Activated CD8-positive, alpha-beta memory T cell treated with anti-CD3 and anti-CD28 coated beads, Interleukin-2, amount 50 U/mL, for 4 hours (primary cell): ENCODE measurements around the gene LAMA3.
A peak's percentile ranks its signal among the peaks of the same experiment; 100 is the strongest.

Experiments
- DNase-seq: peaks from one replicate; pipeline ENCODE4 v3.0.0-alpha.2; 2020

LAMA3 gene

GRCh38 chr18:23779696-23780303, 90.5 kb downstream of the LAMA3 start:
- no peak for DNase-seq

- DNase-seq, result no peak
Measured at GRCh38 chr18:23784832-23785245, 95.6 kb downstream of the LAMA3 start.

- DNase-seq, result no peak
Measured at GRCh38 chr18:23793051-23793450, 103.8 kb downstream of the LAMA3 start.

- no peak for DNase-seq
Measured at GRCh38 chr18:23793985-23794867, 105.0 kb downstream of the LAMA3 start.

- no peak for DNase-seq
Measured at GRCh38 chr18:23798249-23798648, 109.0 kb downstream of the LAMA3 start.

GRCh38 chr18:23798824-23799223, 109.6 kb downstream of the LAMA3 start:
- no peak for DNase-seq

GRCh38 chr18:23799540-23799939, 110.3 kb downstream of the LAMA3 start:
- no peak for DNase-seq

GRCh38 chr18:23800902-23801301, 111.6 kb downstream of the LAMA3 start:
- no peak for DNase-seq

- no peak for DNase-seq
Measured at GRCh38 chr18:23802817-23803216, 113.6 kb downstream of the LAMA3 start.

GRCh38 chr18:23803755-23804154, 114.5 kb downstream of the LAMA3 start:
- DNase-seq, result no peak

GRCh38 chr18:23805898-23806297, 116.6 kb downstream of the LAMA3 start:
- DNase-seq, result no peak

- no peak for DNase-seq
Measured at GRCh38 chr18:23809415-23809814, 120.2 kb downstream of the LAMA3 start.

GRCh38 chr18:23810396-23810795, 121.1 kb downstream of the LAMA3 start:
- peak; percentile 26 for DNase-seq

- DNase-seq, result no peak
Measured at GRCh38 chr18:23811176-23811575, 121.9 kb downstream of the LAMA3 start.

- DNase-seq, result no peak
Measured at GRCh38 chr18:23812546-23813440, 123.5 kb downstream of the LAMA3 start.

GRCh38 chr18:23814991-23815614, 125.8 kb downstream of the LAMA3 start:
- no peak for DNase-seq

GRCh38 chr18:23816021-23816420, 126.8 kb downstream of the LAMA3 start:
- no peak for DNase-seq

- no peak for DNase-seq
Measured at GRCh38 chr18:23816740-23817139, 127.5 kb downstream of the LAMA3 start.

- no peak for DNase-seq
Measured at GRCh38 chr18:23819001-23819400, 129.7 kb downstream of the LAMA3 start.

GRCh38 chr18:23822590-23823385, 133.5 kb downstream of the LAMA3 start:
- no peak for DNase-seq

- no peak for DNase-seq
Measured at GRCh38 chr18:23824240-23824639, 135.0 kb downstream of the LAMA3 start.

GRCh38 chr18:23824669-23825068, 135.4 kb downstream of the LAMA3 start:
- DNase-seq, result no peak
